GM12801 (cell line): Measurements from ENCODE around the gene DIO3.

Source experiments
- CTCF ChIP-seq: IDR thresholded peaks from one replicate; pipeline ENCODE4 v1.5.1; 2011; ENCODE audit warnings: control low read depth; ENCODE audit not compliant: insufficient read length; ENCODE audit errors: extremely low read depth

The DIO3 gene

GRCh38 chr14:101588286-101588975, 27.1 kb downstream of the DIO3 start:
- TF ChIP-seq CTCF = no peak

- TF ChIP-seq CTCF = no peak
These were observed 27.7 kb downstream of the DIO3 start for GRCh38 chr14:101588990-101589389.

GRCh38 chr14:101589486-101590015, 28.3 kb downstream of the DIO3 start:
- no peak for TF ChIP-seq CTCF

GRCh38 chr14:101590062-101590461, 28.8 kb downstream of the DIO3 start:
- TF ChIP-seq CTCF = no peak

- TF ChIP-seq CTCF = no peak
These were observed 29.3 kb downstream of the DIO3 start for GRCh38 chr14:101590616-101591015.

GRCh38 chr14:101591121-101591520, 29.8 kb downstream of the DIO3 start:
- no peak for TF ChIP-seq CTCF

GRCh38 chr14:101591582-101591981, 30.3 kb downstream of the DIO3 start:
- TF ChIP-seq CTCF = no peak
